K562 (cell line): ENCODE measurements around the gene TBC1D1. TPM values are rescaled to one million over a fixed set of nuclear protein-coding genes. Genes with fewer than 3 reads are reported as not detected.
A peak's percentile ranks its signal among the peaks of the same experiment; 100 is the strongest.

Experiments used
- ATAC-seq: fragments of 200-7000 bp; cut with Tn5 transposase; 3 replicates; pipeline ENCODE4 v1.9.1; 2020; ENCODE audit warnings: moderate library complexity
- BruUV-seq: library from RNA; stranded (reverse); fragments of 400-500 nt; replicated peaks from 2 replicates; lab custom pipeline; 2021; lab: Mats Ljungman, UMichigan
- CTCF ChIA-PET: fragments of 300-600 bp; formaldehyde crosslinking; extraction: SDS; loops from one replicate; lab custom pipeline; 2021; ENCODE audit warnings: low intra/inter-chr PET ratio; lab: Yijun Ruan, JAX
- POLR2A ChIA-PET: fragments of 300-600, 350-650 bp; sonication (Branson Sonifier 250); formaldehyde crosslinking; extraction: SDS; loops from one replicate; lab custom pipeline; 2021; ENCODE audit warnings: antibody characterized with exemption, inconsistent platforms; lab: Yijun Ruan, JAX
- DNase-seq, 4 experiments: peaks; one replicate each; pipeline versions ENCODE4 v3.0.0 to v3.0.0-alpha.2; 2011 to 2018; ENCODE audit warnings: low spot score in 3 of 4, mixed read lengths in 3 of 4; ENCODE audit errors: extremely low read depth in 1 of 4
- FAIRE-seq: peaks from 2 replicates; lab custom pipeline; 2011; peaks lifted over from hg19 to GRCh38; lab: Jason Lieb, UNC
- H2AFZ ChIP-seq: 2 replicates; pipeline ENCODE4 v1.6.0; 2011; ENCODE audit warnings: low read depth, low read length, control low read depth, inconsistent platforms
- H3K27ac ChIP-seq: fragments of 200-600 bp; 3 replicates; pipeline ENCODE4 v1.8.0; 2011; ENCODE audit warnings: low read depth, mild to moderate bottlenecking, control low read depth, inconsistent platforms, low read length, moderate library complexity, mixed read lengths; ENCODE audit errors: extremely low read depth
- H3K27me3 ChIP-seq, 2 experiments: fragments of 300-600 bp in 1 of 2; 2 replicates in 1 of 2; 3 replicates in 1 of 2; pipeline versions ENCODE4 v1.6.0 to v1.8.0; 2011; ENCODE audit warnings: inconsistent platforms in 2 of 2, low read length in 2 of 2, mild to moderate bottlenecking in 1 of 2, mixed read lengths in 1 of 2, moderate library complexity in 1 of 2; ENCODE audit not compliant: control insufficient read depth in 2 of 2, insufficient read depth in 2 of 2
- H3K36me3 ChIP-seq: fragments of 300-600 bp; 3 replicates; pipeline ENCODE4 v1.8.0; 2011; ENCODE audit warnings: mild to moderate bottlenecking, low read length, inconsistent platforms; ENCODE audit not compliant: control insufficient read depth, insufficient read depth
- H3K4me1 ChIP-seq, 2 experiments: fragments of 200-600 bp in 1 of 2; replicated peaks in 1 of 2; 2 replicates in 1 of 2; 3 replicates in 1 of 2; pipeline versions ENCODE4 v1.5.1 to v1.8.0; 2011; ENCODE audit warnings: inconsistent platforms in 2 of 2, low read length in 2 of 2, mild to moderate bottlenecking in 1 of 2, mixed read lengths in 1 of 2, moderate library complexity in 1 of 2; ENCODE audit not compliant: control insufficient read depth in 2 of 2, insufficient read depth in 2 of 2
- H3K4me2 ChIP-seq: 2 replicates; pipeline ENCODE4 v1.6.1; 2011; ENCODE audit warnings: low read length, control low read depth, inconsistent platforms, mixed read lengths; ENCODE audit not compliant: insufficient read depth
- H3K4me3 ChIP-seq: fragments of 200-600 bp; sonication (generic), shearing (Covaris generic); 2 replicates; pipeline ENCODE4 v1.5.1; 2016; ENCODE audit warnings: control low read depth, inconsistent platforms
- H3K79me2 ChIP-seq: fragments of 200-600 bp; 3 replicates; pipeline ENCODE4 v1.8.0; 2011; ENCODE audit warnings: low read length, inconsistent platforms; ENCODE audit not compliant: control insufficient read depth, insufficient read depth
- H3K9ac ChIP-seq, 2 experiments: 2 replicates each; pipeline versions ENCODE4 v1.6.0 to v1.6.1; 2011; ENCODE audit warnings: low read depth in 2 of 2, low read length in 2 of 2, control low read depth in 1 of 2, inconsistent platforms in 1 of 2, mild to moderate bottlenecking in 1 of 2, mixed read lengths in 1 of 2; ENCODE audit not compliant: insufficient read depth in 1 of 2
- H3K9me1 ChIP-seq: one replicate; pipeline ENCODE4 v1.6.0; 2011; ENCODE audit warnings: inconsistent platforms, mild to moderate bottlenecking, low read length, moderate library complexity; ENCODE audit not compliant: control insufficient read depth, insufficient read depth
- H3K9me3 ChIP-seq: replicated peaks from 2 replicates; pipeline ENCODE4 v1.5.1; 2011; ENCODE audit warnings: low read depth, low read length, inconsistent platforms; ENCODE audit not compliant: control insufficient read depth, insufficient read depth
- H4K20me1 ChIP-seq: replicated peaks from 2 replicates; pipeline ENCODE4 v1.6.1; 2011; ENCODE audit warnings: low read length, inconsistent platforms, mixed read lengths; ENCODE audit not compliant: control insufficient read depth, insufficient read depth
- ARID1B ChIP-seq: fragments of 450-650 bp; IDR thresholded peaks from 2 replicates; pipeline ENCODE4 v1.6.1; 2016; ENCODE audit warnings: antibody characterized with exemption, mild to moderate bottlenecking, inconsistent platforms
- GATAD2B ChIP-seq: fragments of 450-650 bp; IDR thresholded peaks from 2 replicates; pipeline ENCODE4 v1.6.1; 2017; ENCODE audit warnings: mild to moderate bottlenecking, borderline replicate concordance
- HMG20A ChIP-seq: fragments of 450-650 bp; formaldehyde crosslinking; conservative IDR thresholded peaks from 2 replicates; pipeline ENCODE4 v1.4.0; 2020; ENCODE audit warnings: mild to moderate bottlenecking, mixed read lengths
- RBM14 ChIP-seq: fragments of 200-400 bp; formaldehyde crosslinking; IDR thresholded peaks from 2 replicates; pipeline ENCODE4 v1.6.1; 2018; ENCODE audit warnings: low read depth, mild to moderate bottlenecking, low read length, moderate library complexity, borderline replicate concordance; ENCODE audit not compliant: insufficient read depth
- ZNF232 ChIP-seq: sonication (generic); formaldehyde crosslinking; IDR thresholded peaks from 2 replicates; pipeline ENCODE4 v1.8.0; 2022; ENCODE audit warnings: mild to moderate bottlenecking, missing genetic modification reagents
- WGBS: fragments of 100-300 bp; shearing (Covaris generic); methylation state at CpG from one replicate; pipeline ENCODE4 v1.1.6; 2016; ENCODE audit warnings: low coverage, mixed read lengths; ENCODE audit not compliant: insufficient coverage; ENCODE audit errors: missing lambda C conversion rate; 5-methylcytosine and 5-hydroxymethylcytosine counted together
- in situ Hi-C: fragments of 300-500 bp; cut with MboI; formaldehyde crosslinking; loops from 4 replicates; pipeline ENCODE4 v1.15.0; 2018; ENCODE audit warnings: inconsistent platforms, mixed read lengths
- intact Hi-C: fragments of 100-400 bp; cut with micrococcal nuclease; formaldehyde crosslinking; loops from 2 replicates; pipeline ENCODE4 v1.14.2; 2022
- polyA plus RNA-seq, 8 experiments: library from polyadenylated mRNA; depleted of rRNA in 4 of 8; stranded (reverse) in 5 of 8; unstranded in 3 of 8; fragments of >200 nt; fragmentation: Nextera tagmentation in 2 of 8; fragmentation: Illumina TruSeq in 1 of 8; extraction: Ambion mirVana in 2 of 8; extraction: Trizol in 1 of 8; gene quantifications; 2 replicates each; pipeline versions ENCODE4 v1.2.1 to v1.2.3, GENCODE V29; 2011 to 2014; ENCODE audit warnings: inconsistent platforms in 1 of 8, missing spikeins in 1 of 8
- total RNA-seq, 7 experiments: library from RNA; depleted of rRNA in 6 of 7; stranded (reverse); fragments of >200 nt in 6 of 7; fragmentation: Illumina TruSeq in 2 of 7; extraction: Trizol in 2 of 7; gene quantifications; 2 replicates each; pipeline versions ENCODE4 v1.2.1 to v1.2.3, GENCODE V29; 2011 to 2021; ENCODE audit warnings: low replicate concordance in 1 of 7
- TF ChIP-seq, protein P1 (sequence below): fragments of 200-800 bp; sonication (Bioruptor generic); IDR thresholded peaks from 2 replicates; pipeline ENCODE4 v1.6.1; 2017; ENCODE audit warnings: missing genetic modification characterization, missing compliant biosample characterization
- TF ChIP-seq, protein P2 (sequence below): sonication (generic); formaldehyde crosslinking; IDR thresholded peaks from 2 replicates; pipeline ENCODE4 v1.8.0; 2022; ENCODE audit warnings: mild to moderate bottlenecking, missing genetic modification reagents, borderline replicate concordance
- TF ChIP-seq, protein P3 (sequence below): sonication (generic); formaldehyde crosslinking; IDR thresholded peaks from 2 replicates; pipeline ENCODE4 v1.8.1; 2023; ENCODE audit warnings: missing genetic modification reagents, mild to moderate bottlenecking, borderline replicate concordance
- TF ChIP-seq, protein P4 (sequence below): fragments of 450-650 bp; formaldehyde crosslinking; IDR thresholded peaks from 2 replicates; pipeline ENCODE4 v1.4.0; 2020; ENCODE audit warnings: mild to moderate bottlenecking, moderate library complexity

Gene TBC1D1
- total and polyA plus RNA-seq, 9 of the 15 experiments (the other 6 are each of a cell fraction or from before 2014, with no cell fraction given) = 0.59 to 14.2 (median 8.8) TPM

DNA sequence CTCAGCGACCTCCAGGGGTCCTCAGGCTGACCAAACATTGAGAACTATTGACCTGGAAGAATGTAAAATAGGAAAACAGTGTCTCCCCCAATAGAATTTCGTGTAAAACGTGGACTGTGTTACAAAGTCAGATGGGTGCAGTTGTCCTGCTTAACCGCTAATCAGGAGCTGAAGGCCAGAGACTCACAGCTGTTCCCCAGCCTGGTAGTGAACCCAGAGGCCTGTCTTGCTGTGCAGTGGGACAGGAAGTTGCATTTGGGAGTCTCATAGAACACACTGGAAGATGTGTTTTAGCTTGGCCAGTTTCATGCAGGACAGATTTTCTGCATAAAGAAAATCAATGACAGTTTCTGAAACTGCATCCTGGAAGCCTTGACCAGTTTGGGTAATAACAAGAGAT, 220.8 kb downstream of the TBC1D1 start (continued):
- TF ChIP-seq HMG20A (CRISPR knock-in tag) (no peak), ZNF232 (CRISPR knock-in tag) (no peak), GATAD2B (no peak), RBM14 (no peak), ARID1B (no peak)
- TF ChIP-seq, protein P1, sequence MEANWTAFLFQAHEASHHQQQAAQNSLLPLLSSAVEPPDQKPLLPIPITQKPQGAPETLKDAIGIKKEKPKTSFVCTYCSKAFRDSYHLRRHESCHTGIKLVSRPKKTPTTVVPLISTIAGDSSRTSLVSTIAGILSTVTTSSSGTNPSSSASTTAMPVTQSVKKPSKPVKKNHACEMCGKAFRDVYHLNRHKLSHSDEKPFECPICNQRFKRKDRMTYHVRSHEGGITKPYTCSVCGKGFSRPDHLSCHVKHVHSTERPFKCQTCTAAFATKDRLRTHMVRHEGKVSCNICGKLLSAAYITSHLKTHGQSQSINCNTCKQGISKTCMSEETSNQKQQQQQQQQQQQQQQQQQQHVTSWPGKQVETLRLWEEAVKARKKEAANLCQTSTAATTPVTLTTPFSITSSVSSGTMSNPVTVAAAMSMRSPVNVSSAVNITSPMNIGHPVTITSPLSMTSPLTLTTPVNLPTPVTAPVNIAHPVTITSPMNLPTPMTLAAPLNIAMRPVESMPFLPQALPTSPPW = no peak
- TF ChIP-seq, protein P2, sequence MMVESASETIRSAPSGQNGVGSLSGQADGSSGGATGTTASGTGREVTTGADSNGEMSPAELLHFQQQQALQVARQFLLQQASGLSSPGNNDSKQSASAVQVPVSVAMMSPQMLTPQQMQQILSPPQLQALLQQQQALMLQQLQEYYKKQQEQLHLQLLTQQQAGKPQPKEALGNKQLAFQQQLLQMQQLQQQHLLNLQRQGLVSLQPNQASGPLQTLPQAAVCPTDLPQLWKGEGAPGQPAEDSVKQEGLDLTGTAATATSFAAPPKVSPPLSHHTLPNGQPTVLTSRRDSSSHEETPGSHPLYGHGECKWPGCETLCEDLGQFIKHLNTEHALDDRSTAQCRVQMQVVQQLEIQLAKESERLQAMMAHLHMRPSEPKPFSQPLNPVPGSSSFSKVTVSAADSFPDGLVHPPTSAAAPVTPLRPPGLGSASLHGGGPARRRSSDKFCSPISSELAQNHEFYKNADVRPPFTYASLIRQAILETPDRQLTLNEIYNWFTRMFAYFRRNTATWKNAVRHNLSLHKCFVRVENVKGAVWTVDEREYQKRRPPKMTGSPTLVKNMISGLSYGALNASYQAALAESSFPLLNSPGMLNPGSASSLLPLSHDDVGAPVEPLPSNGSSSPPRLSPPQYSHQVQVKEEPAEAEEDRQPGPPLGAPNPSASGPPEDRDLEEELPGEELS (CRISPR knock-in tag) = no peak

DNA sequence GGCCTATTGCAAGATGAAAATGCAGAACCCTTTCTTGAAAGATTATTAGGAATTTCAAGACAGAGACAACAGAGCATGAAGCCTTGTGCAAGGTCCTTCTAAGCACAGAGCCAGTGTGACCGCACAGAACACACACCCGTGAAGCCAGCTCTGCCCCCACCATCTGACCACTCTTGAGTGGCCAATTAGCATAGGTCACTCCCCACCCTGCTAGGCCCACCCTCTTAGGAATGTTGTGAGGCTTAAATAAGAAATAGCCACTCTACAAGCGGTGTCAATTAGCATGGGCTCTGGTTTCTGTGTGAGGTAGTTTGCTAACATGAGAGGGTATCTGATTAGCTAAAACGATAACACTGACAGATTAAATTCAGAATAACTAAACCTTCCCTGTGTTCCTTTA, 222.2 kb downstream of the TBC1D1 start:
- FAIRE-seq = no peak
- ATAC-seq = peak; percentile 47; the same call in 2 of the 3 replicates
- Histone ChIP-seq H3K9me3 (no peaks in the 10 kb centered on the region), H3K4me3 (no peak overlapping the region), H3K36me3 (no peaks in the 10 kb centered on the region), H4K20me1 (0 out of 2 replicates have a peak, but pooled peaks cover 7% of the 10 kb centered on the region), H3K9ac (no peak overlapping the region), H2AFZ (no peak overlapping the region), H3K79me2 (no peaks in the 10 kb centered on the region), H3K27ac (no peak overlapping the region), H3K4me1 (no peaks in the 10 kb centered on the region), H3K9me1 (no peaks in the 10 kb centered on the region), H3K4me2 (no peak overlapping the region), H3K27me3 (peaks cover 5 to 26% of the 10 kb centered on the region in 2 experiments; a peak in 3 of 5 replicates)
- in situ Hi-C loops = no loop called here
- no peak for DNase-seq
- WGBS = 13% methylated on average over 3 of the region's 4 CpGs
- intact Hi-C loops = no loop called here
- ChIA-PET POLR2A (no interaction called here), CTCF (no interaction called here)
- BruUV-seq = no TSS peak
- TF ChIP-seq, protein P3, sequence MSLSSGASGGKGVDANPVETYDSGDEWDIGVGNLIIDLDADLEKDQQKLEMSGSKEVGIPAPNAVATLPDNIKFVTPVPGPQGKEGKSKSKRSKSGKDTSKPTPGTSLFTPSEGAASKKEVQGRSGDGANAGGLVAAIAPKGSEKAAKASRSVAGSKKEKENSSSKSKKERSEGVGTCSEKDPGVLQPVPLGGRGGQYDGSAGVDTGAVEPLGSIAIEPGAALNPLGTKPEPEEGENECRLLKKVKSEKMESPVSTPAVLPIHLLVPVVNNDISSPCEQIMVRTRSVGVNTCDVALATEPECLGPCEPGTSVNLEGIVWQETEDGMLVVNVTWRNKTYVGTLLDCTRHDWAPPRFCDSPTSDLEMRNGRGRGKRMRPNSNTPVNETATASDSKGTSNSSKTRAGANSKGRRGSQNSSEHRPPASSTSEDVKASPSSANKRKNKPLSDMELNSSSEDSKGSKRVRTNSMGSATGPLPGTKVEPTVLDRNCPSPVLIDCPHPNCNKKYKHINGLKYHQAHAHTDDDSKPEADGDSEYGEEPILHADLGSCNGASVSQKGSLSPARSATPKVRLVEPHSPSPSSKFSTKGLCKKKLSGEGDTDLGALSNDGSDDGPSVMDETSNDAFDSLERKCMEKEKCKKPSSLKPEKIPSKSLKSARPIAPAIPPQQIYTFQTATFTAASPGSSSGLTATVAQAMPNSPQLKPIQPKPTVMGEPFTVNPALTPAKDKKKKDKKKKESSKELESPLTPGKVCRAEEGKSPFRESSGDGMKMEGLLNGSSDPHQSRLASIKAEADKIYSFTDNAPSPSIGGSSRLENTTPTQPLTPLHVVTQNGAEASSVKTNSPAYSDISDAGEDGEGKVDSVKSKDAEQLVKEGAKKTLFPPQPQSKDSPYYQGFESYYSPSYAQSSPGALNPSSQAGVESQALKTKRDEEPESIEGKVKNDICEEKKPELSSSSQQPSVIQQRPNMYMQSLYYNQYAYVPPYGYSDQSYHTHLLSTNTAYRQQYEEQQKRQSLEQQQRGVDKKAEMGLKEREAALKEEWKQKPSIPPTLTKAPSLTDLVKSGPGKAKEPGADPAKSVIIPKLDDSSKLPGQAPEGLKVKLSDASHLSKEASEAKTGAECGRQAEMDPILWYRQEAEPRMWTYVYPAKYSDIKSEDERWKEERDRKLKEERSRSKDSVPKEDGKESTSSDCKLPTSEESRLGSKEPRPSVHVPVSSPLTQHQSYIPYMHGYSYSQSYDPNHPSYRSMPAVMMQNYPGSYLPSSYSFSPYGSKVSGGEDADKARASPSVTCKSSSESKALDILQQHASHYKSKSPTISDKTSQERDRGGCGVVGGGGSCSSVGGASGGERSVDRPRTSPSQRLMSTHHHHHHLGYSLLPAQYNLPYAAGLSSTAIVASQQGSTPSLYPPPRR = no peak
- TF ChIP-seq, protein P4, sequence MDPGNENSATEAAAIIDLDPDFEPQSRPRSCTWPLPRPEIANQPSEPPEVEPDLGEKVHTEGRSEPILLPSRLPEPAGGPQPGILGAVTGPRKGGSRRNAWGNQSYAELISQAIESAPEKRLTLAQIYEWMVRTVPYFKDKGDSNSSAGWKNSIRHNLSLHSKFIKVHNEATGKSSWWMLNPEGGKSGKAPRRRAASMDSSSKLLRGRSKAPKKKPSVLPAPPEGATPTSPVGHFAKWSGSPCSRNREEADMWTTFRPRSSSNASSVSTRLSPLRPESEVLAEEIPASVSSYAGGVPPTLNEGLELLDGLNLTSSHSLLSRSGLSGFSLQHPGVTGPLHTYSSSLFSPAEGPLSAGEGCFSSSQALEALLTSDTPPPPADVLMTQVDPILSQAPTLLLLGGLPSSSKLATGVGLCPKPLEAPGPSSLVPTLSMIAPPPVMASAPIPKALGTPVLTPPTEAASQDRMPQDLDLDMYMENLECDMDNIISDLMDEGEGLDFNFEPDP (CRISPR knock-in tag) = no peak
